Ovary (tissue), 9 donors: ENCODE measurements around the gene EPHA5. TPM values are rescaled to one million over a fixed set of nuclear protein-coding genes. Genes with fewer than 3 reads are reported as not detected.

Source experiments
- DNase-seq, 5 donors: peaks; one replicate each; pipeline ENCODE4 v3.0.0-alpha.2; 2019 to 2020
- H3K27ac ChIP-seq, 2 donors: fragments of 200-600 bp; one replicate each; pipeline versions ENCODE4 v1.5.1 to v1.8.0; 2019 to 2022
- H3K27me3 ChIP-seq: fragments of 200-600 bp; one replicate; pipeline ENCODE4 v1.8.0; 2022
- H3K36me3 ChIP-seq: fragments of 200-600 bp; sonication (generic); one replicate; pipeline ENCODE4 v1.5.1; 2019
- H3K4me1 ChIP-seq: one replicate; pipeline ENCODE4 v1.8.1; 2013; ENCODE audit warnings: mild to moderate bottlenecking, moderate library complexity; ENCODE audit not compliant: insufficient read depth
- H3K4me3 ChIP-seq: fragments of 200-600 bp; sonication (generic); one replicate; pipeline ENCODE4 v1.5.1; 2017
- H3K9me3 ChIP-seq, 2 donors: fragments of 200-600 bp in 1 of 2; sonication (generic) in 1 of 2; one replicate each; pipeline versions ENCODE4 v1.5.1 to v1.8.1; 2013 to 2019; ENCODE audit warnings: mild to moderate bottlenecking in 1 of 2, moderate library complexity in 1 of 2
- EP300 ChIP-seq: sonication (generic); formaldehyde crosslinking; IDR thresholded peaks from one replicate; pipeline ENCODE4 v1.6.1; 2017; ENCODE audit warnings: antibody characterized with exemption
- POLR2A ChIP-seq: fragments of 450-650 bp; IDR thresholded peaks from one replicate; pipeline ENCODE4 v1.6.1; 2017; ENCODE audit warnings: antibody characterized with exemption, mild to moderate bottlenecking, moderate library complexity
- WGBS, 3 donors: extraction: QIAGEN DNeasy Blood & Tissue Kit in 1 of 3; methylation state at CpG; one replicate each; pipeline versions ENCODE4 v1.1.5 to v1.1.7; 2013 to 2017; 5-methylcytosine and 5-hydroxymethylcytosine counted together
- intact Hi-C, 4 donors: fragments of 100-400 bp; cut with DNase I; formaldehyde crosslinking; loops; one replicate each; pipeline versions ENCODE4 v1.11.0 to v1.15.1; 2022 to 2023
- polyA plus RNA-seq, 2 donors: library from polyadenylated mRNA; stranded (reverse); fragments of 200-250 nt in 1 of 2; fragments of 350-450 nt in 1 of 2; fragmentation: Illumina TruSeq in 1 of 2; extraction: RNeasy Lipid Tissue Mini Kit (QIAGEN cat#74804) in 1 of 2; gene quantifications; one replicate each; pipeline ENCODE4 v1.2.3, GENCODE V29; 2013 to 2014
- total RNA-seq, 7 donors: library from RNA; depleted of rRNA in 2 of 7; stranded (reverse); fragments of >200 nt in 2 of 7; fragmentation: NEBNext Ultra II Directional in 3 of 7; extraction: Animal tissue kit (Norgen Biotek cat#: 25700) in 3 of 7; gene quantifications; one replicate each; pipeline versions ENCODE4 v1.1.0 to v1.2.4, GENCODE V29; 2016 to 2023
- TF ChIP-seq, protein P1 (sequence below), 3 donors: fragments of 450-650 bp in 2 of 3; fragments of 200-600 bp in 1 of 3; IDR thresholded peaks; one replicate each; pipeline versions ENCODE4 v1.5.1 to v1.8.0; 2016 to 2022; ENCODE audit warnings: antibody characterized with exemption in 3 of 3, mild to moderate bottlenecking in 1 of 3
- donor health status: DM: no; HTN: no; CAD: no; lungs with moderate emphysema.
- donor health status: DM: no; HTN: no; CAD: no.
- donor health status: Bipolar disorder and iron deficiency.
- donor health status: DM: yes; HTN: yes; CAD: no.
- donor health status: DM: no; HTN: no; CAD: no.
- donor health status: DM: yes; HTN: yes; CAD: no.

Gene EPHA5
- total and polyA plus RNA-seq, 9 donors = 0.29 to 5.6 (median 1.6) TPM

DNA sequence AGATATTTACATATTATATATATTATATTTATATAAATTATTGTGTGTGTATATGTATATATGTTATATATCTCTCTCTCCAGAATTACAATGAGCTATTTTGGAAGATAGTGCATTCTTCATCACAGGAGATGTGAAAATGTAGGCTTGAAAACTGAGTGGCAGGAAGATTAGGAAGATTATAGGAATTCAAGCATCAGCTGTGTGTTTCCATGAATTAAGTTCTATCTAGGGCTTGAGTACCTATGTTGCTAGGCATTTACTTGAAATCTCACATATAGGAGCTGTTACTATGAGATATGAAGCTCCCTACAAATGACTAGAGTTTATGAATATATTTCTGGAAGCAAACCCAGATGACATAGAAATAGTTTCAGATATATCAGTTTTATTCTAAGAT is 328.7 kb downstream of the EPHA5 start:
- Histone ChIP-seq H3K27ac (no peak overlapping the region), H3K9me3 (no peaks in the 10 kb centered on the region), H3K4me1 (no peaks in the 10 kb centered on the region), H3K27me3 (no peaks in the 10 kb centered on the region), H3K36me3 (no peaks in the 10 kb centered on the region), H3K4me3 (no peak overlapping the region)
- TF ChIP-seq, protein P1, sequence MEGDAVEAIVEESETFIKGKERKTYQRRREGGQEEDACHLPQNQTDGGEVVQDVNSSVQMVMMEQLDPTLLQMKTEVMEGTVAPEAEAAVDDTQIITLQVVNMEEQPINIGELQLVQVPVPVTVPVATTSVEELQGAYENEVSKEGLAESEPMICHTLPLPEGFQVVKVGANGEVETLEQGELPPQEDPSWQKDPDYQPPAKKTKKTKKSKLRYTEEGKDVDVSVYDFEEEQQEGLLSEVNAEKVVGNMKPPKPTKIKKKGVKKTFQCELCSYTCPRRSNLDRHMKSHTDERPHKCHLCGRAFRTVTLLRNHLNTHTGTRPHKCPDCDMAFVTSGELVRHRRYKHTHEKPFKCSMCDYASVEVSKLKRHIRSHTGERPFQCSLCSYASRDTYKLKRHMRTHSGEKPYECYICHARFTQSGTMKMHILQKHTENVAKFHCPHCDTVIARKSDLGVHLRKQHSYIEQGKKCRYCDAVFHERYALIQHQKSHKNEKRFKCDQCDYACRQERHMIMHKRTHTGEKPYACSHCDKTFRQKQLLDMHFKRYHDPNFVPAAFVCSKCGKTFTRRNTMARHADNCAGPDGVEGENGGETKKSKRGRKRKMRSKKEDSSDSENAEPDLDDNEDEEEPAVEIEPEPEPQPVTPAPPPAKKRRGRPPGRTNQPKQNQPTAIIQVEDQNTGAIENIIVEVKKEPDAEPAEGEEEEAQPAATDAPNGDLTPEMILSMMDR (IDR thresholded peaks at IDR 0.05) = no peak
- TF ChIP-seq POLR2A (no peak), EP300 (no peak)
- intact Hi-C loops = loop anchor here in 1 of 4 donors (5.0 kb wide), 1 partner anchor 471 kb away; no protein-coding TSS in a partner anchor
- DNase-seq = no peak

- Histone ChIP-seq H3K4me3 (no peak overlapping the region), H3K36me3 (no peaks in the 10 kb centered on the region), H3K4me1 (no peaks in the 10 kb centered on the region), H3K9me3 (no peaks in the 10 kb centered on the region), H3K27ac (no peak overlapping the region), H3K27me3 (no peaks in the 10 kb centered on the region)
- no peak for TF ChIP-seq POLR2A
- intact Hi-C loops = loop anchor here in 1 of 4 donors (5.0 kb wide), 1 partner anchor 472 kb away; no protein-coding TSS in a partner anchor
- WGBS, 3 donors = 71 to 89% (median 86%) methylated on average over 4 of the region's 4 CpGs
- no peak for DNase-seq
These were observed 329.7 kb downstream of the EPHA5 start for GRCh38 chr4:65340382-65341109.

- Histone ChIP-seq H3K36me3 (no peaks in the 10 kb centered on the region), H3K27me3 (no peaks in the 10 kb centered on the region), H3K27ac (no peak overlapping the region), H3K4me1 (no peaks in the 10 kb centered on the region), H3K9me3 (no peaks in the 10 kb centered on the region), H3K4me3 (no peak overlapping the region)
- DNase-seq = no peak
- intact Hi-C loops = no loop called here
- TF ChIP-seq EP300 (no peak), POLR2A (no peak)
- TF ChIP-seq, protein P1 (IDR thresholded peaks at IDR 0.05) = no peak
- 76 to 86% (median 84%) methylated on average over 1 of the region's 1 CpG for WGBS, 3 donors
These were observed 332.9 kb downstream of the EPHA5 start for GRCh38 chr4:65337371-65337770.

DNA sequence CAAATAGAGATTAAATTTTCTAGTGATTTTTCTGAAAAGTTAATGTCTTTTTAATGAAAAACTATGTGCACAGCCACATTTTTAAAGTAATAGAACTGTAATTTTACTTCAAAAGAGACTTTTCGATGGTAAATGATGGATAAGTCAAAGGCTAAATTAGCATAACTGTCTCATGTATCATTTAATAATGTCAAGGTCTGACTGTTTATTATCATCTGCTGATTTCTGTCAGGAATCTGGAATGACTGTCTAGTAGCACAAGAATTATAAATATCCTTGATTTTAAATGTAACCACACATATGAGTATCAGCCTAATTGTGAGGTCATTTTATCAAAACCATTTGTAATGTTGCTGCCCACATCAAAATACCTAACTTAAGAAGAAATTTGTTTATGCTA is 333.8 kb downstream of the EPHA5 start:
- no peaks in the 10 kb centered on the region for H3K9me3 ChIP-seq
- 49 to 68% (median 65%) methylated on average over 1 of the region's 1 CpG for WGBS, 3 donors
- no peaks in the 10 kb centered on the region for H3K4me1 ChIP-seq
- no peaks in the 10 kb centered on the region for H3K36me3 ChIP-seq
- no peak overlapping the region for H3K27ac ChIP-seq
- intact Hi-C loops = no loop called here
- TF ChIP-seq, protein P1 (IDR thresholded peaks at IDR 0.05) = no peak
- TF ChIP-seq EP300 (no peak), POLR2A (no peak)
- no peak overlapping the region for H3K4me3 ChIP-seq
- DNase-seq = no peak
- no peaks in the 10 kb centered on the region for H3K27me3 ChIP-seq

- intact Hi-C loops = no loop called here
These were observed 353.8 kb downstream of the EPHA5 start for GRCh38 chr4:65316534-65316933.

More at GRCh38 chr4:65316534-65316933, 353.8 kb downstream of the EPHA5 start:
- Histone ChIP-seq H3K4me3 (no peak overlapping the region), H3K9me3 (no peaks in the 10 kb centered on the region), H3K27me3 (no peaks in the 10 kb centered on the region), H3K27ac (no peak overlapping the region), H3K36me3 (no peaks in the 10 kb centered on the region), H3K4me1 (no peaks in the 10 kb centered on the region)
- DNase-seq = no peak
- 73 to 82% (median 74%) methylated on average over 4 of the region's 4 CpGs for whole genome bisulfite sequencing, 3 donors
- TF ChIP-seq EP300 = no peak
- TF ChIP-seq, protein P1 (IDR thresholded peaks at IDR 0.05) = no peak
- TF ChIP-seq POLR2A = no peak
